Fibroblast of mammary gland (primary cell): ENCODE measurements around the gene KIF26A.

Experiments used
- DNase-seq: peaks from one replicate; pipeline ENCODE4 v3.0.0-alpha.2; 2010; ENCODE audit warnings: low read depth
- H3K4me3 ChIP-seq: 2 replicates; pipeline ENCODE4 v1.5.1; 2011; ENCODE audit warnings: low read depth, mild to moderate bottlenecking, low read length, moderate library complexity; ENCODE audit not compliant: control insufficient read depth
- CTCF ChIP-seq: conservative IDR thresholded peaks from 2 replicates; pipeline ENCODE4 v1.5.1; 2011; ENCODE audit warnings: low read depth, low read length, inconsistent platforms; ENCODE audit not compliant: control insufficient read depth, insufficient read depth

Gene KIF26A

GRCh38 chr14:104171895-104172294 is 33.5 kb downstream of the KIF26A start:
- no peak for TF ChIP-seq CTCF
- no peak overlapping the region for H3K4me3 ChIP-seq
- no peak for DNase-seq

- no peak overlapping the region for H3K4me3 ChIP-seq
- DNase-seq = no peak
- TF ChIP-seq CTCF = no peak
These were observed 34.0 kb downstream of the KIF26A start for GRCh38 chr14:104172349-104172748.

GRCh38 chr14:104172880-104173279 is 34.5 kb downstream of the KIF26A start:
- H3K4me3 ChIP-seq = no peak overlapping the region
- TF ChIP-seq CTCF = no peak
- DNase-seq = no peak

GRCh38 chr14:104174051-104174450 is 35.7 kb downstream of the KIF26A start:
- no peak for TF ChIP-seq CTCF
- no peak for DNase-seq
- H3K4me3 ChIP-seq = no peak overlapping the region

GRCh38 chr14:104175041-104175440 is 36.7 kb downstream of the KIF26A start:
- H3K4me3 ChIP-seq = no peak overlapping the region
- TF ChIP-seq CTCF = no peak
- no peak for DNase-seq

- no peak overlapping the region for H3K4me3 ChIP-seq
- no peak for DNase-seq
- no peak for TF ChIP-seq CTCF
These were observed 37.4 kb downstream of the KIF26A start for GRCh38 chr14:104175811-104176210.

GRCh38 chr14:104176611-104177010 is 38.2 kb downstream of the KIF26A start:
- DNase-seq = no peak
- no peak for TF ChIP-seq CTCF
- H3K4me3 ChIP-seq = no peak overlapping the region
